A673 (cell line): ENCODE data around the gene PDE4B. TPM values are rescaled to one million over a fixed set of nuclear protein-coding genes. Genes with fewer than 3 reads are reported as not detected.

Experiments
- BruUV-seq: library from RNA; stranded (reverse); fragments of 400-500 nt; replicated peaks from 2 replicates; lab custom pipeline; 2021; lab: Mats Ljungman, UMichigan
- CTCF ChIA-PET: fragments of 300-600 bp; sonication (Branson Sonifier 250); formaldehyde crosslinking; loops from one replicate; lab custom pipeline; 2022; ENCODE audit warnings: antibody characterized with exemption; lab: Charles Lee
- POLR2A ChIA-PET: fragments of 300-600 bp; sonication (Branson Sonifier 250); formaldehyde crosslinking; loops from one replicate; lab custom pipeline; 2022; ENCODE audit warnings: antibody characterized with exemption; ENCODE audit not compliant: low non-redundant PET; lab: Charles Lee
- DNase-seq: peaks from one replicate; pipeline ENCODE4 v3.0.0-alpha.2; 2015; ENCODE audit warnings: low spot score
- H3K27ac ChIP-seq: fragments of 200-600 bp; sonication (generic); 2 replicates; pipeline ENCODE4 v1.5.1; 2016; ENCODE audit warnings: mixed run types, low read depth, mild to moderate bottlenecking, mixed read lengths, antibody characterized with exemption, low read length; ENCODE audit not compliant: poor library complexity, severe bottlenecking
- H3K27me3 ChIP-seq: fragments of 200-600 bp; sonication (generic); replicated peaks from 2 replicates; pipeline ENCODE4 v1.6.1; 2017; ENCODE audit warnings: mixed run types, low read depth, mild to moderate bottlenecking, mixed read lengths, antibody characterized with exemption, low read length; ENCODE audit not compliant: insufficient read depth, poor library complexity
- H3K36me3 ChIP-seq: fragments of 200-600 bp; sonication (generic); 2 replicates; pipeline ENCODE4 v1.6.1; 2016; ENCODE audit warnings: mixed run types, mild to moderate bottlenecking, mixed read lengths, antibody characterized with exemption, low read length; ENCODE audit not compliant: insufficient read depth, poor library complexity, severe bottlenecking
- H3K4me1 ChIP-seq: fragments of 200-600 bp; sonication (generic); 2 replicates; pipeline ENCODE4 v1.6.1; 2017; ENCODE audit warnings: mixed run types, mild to moderate bottlenecking, mixed read lengths, antibody characterized with exemption, low read length; ENCODE audit not compliant: insufficient read depth, poor library complexity, severe bottlenecking
- H3K4me3 ChIP-seq: fragments of 200-600 bp; sonication (generic); 2 replicates; pipeline ENCODE4 v1.5.1; 2016; ENCODE audit warnings: low read depth, mixed run types, mild to moderate bottlenecking, mixed read lengths, low read length; ENCODE audit not compliant: poor library complexity, severe bottlenecking
- H3K9me3 ChIP-seq: fragments of 200-600 bp; sonication (generic); 2 replicates; pipeline ENCODE4 v1.6.1; 2016; ENCODE audit warnings: mixed run types, low read depth, mild to moderate bottlenecking, mixed read lengths, antibody characterized with exemption, low read length; ENCODE audit not compliant: poor library complexity, severe bottlenecking
- CTCF ChIP-seq: fragments of 300-800, 200-600 bp; sonication (generic); conservative IDR thresholded peaks from 2 replicates; pipeline ENCODE4 v1.5.1; 2017; ENCODE audit warnings: low read depth, mild to moderate bottlenecking, antibody characterized with exemption, low read length, moderate library complexity, mixed read lengths
- EZH2 ChIP-seq: fragments of 200-600 bp; sonication (generic); IDR thresholded peaks from 2 replicates; pipeline ENCODE4 v1.6.1; 2017; ENCODE audit warnings: borderline replicate concordance, low read depth, mild to moderate bottlenecking, mixed read lengths, antibody characterized with exemption, low read length; ENCODE audit not compliant: poor library complexity, severe bottlenecking
- intact Hi-C: fragments of 100-400 bp; cut with micrococcal nuclease; formaldehyde crosslinking; loops from one replicate; pipeline ENCODE4 v1.10.0; 2022; ENCODE audit not compliant: unreplicated experiment
- total RNA-seq: library from RNA; stranded (reverse); gene quantifications from 2 replicates; pipeline ENCODE4 v1.2.3, GENCODE V29; 2021

PDE4B gene
- total RNA-seq, 1 experiment from 2014 or later, result 20.0 TPM

- no peak for DNase-seq
- no peak overlapping the region for H3K27ac ChIP-seq
- H3K27me3 ChIP-seq, result no peaks in the 10 kb centered on the region
- no TSS peak for BruUV-seq
- no peaks in the 10 kb centered on the region for H3K4me1 ChIP-seq
- H3K36me3 ChIP-seq, result no peaks in the 10 kb centered on the region
- CTCF ChIA-PET, result no interaction called here
- intact Hi-C loops, result no loop called here
- POLR2A ChIA-PET, result no interaction called here
- no peak overlapping the region for H3K4me3 ChIP-seq
- H3K9me3 ChIP-seq, result no peaks in the 10 kb centered on the region
- TF ChIP-seq CTCF, result no peak
- TF ChIP-seq EZH2, result no peak
These were observed 531.4 kb downstream of the PDE4B start for GRCh38 chr1:66323958-66324625.

- Histone ChIP-seq H3K9me3 (no peaks in the 10 kb centered on the region), H3K4me1 (peaks cover 8% of the 10 kb centered on the region), H3K27ac (no peak overlapping the region), H3K4me3 (no peak overlapping the region), H3K36me3 (no peaks in the 10 kb centered on the region), H3K27me3 (no peaks in the 10 kb centered on the region)
- POLR2A ChIA-PET, result no interaction called here
- intact Hi-C loops, result no loop called here
- DNase-seq, result no peak
- BruUV-seq, result no TSS peak
- no peak for TF ChIP-seq EZH2
- no peak for TF ChIP-seq CTCF
- CTCF ChIA-PET, result no interaction called here
These were observed 533.1 kb downstream of the PDE4B start for GRCh38 chr1:66325594-66326380.

GRCh38 chr1:66326867-66327266, 534.2 kb downstream of the PDE4B start:
- intact Hi-C loops, result no loop called here
- POLR2A ChIA-PET, result no interaction called here
- Histone ChIP-seq H3K4me1 (peaks cover 19% of the 10 kb centered on the region), H3K27ac (no peak overlapping the region), H3K27me3 (no peaks in the 10 kb centered on the region), H3K36me3 (no peaks in the 10 kb centered on the region), H3K9me3 (no peaks in the 10 kb centered on the region), H3K4me3 (no peak overlapping the region)
- CTCF ChIA-PET, result no interaction called here
- DNase-seq, result no peak
- TF ChIP-seq CTCF (no peak), EZH2 (no peak)
- BruUV-seq, result no TSS peak
